NCI-H748 (cell line): ENCODE data around the gene NCAPG.

Experiments
- DNase-seq: peaks from one replicate; lab custom pipeline; 2025; ENCODE audit not compliant: unreplicated experiment; lab: John Stamatoyannopoulos, UW

NCAPG gene

DNA sequence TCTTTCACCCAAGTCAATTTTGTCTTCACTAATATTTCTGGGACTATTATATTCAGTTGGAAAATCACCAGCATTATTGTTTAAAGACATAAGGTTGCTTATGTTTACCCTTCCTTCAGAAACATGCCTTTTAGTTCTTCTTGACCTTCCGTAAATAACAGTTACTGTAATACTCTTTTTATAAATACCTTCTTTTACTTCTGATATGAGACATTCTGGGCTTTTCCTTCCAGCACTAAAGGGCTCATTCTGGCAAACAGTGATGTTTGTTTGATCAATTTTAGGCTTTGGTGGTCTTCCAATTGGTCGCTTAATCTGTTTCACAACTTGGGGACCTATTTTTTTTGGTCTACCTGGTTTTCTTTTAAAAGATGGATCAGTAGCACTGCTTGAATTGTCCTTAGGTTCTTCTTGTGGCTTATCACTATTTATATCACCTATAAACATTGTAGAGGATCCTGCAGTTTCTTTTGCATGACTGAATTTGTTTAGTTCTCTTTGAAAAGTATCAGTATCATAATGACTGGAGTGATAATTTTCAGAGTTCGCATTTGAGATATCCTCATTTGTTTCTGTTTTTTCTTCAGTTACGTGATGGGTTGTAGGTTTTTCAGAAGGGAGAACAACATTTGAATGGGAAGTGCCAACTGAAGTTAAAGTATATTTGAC, 64.8 kb downstream of the NCAPG start:
- no peak for DNase-seq

DNA sequence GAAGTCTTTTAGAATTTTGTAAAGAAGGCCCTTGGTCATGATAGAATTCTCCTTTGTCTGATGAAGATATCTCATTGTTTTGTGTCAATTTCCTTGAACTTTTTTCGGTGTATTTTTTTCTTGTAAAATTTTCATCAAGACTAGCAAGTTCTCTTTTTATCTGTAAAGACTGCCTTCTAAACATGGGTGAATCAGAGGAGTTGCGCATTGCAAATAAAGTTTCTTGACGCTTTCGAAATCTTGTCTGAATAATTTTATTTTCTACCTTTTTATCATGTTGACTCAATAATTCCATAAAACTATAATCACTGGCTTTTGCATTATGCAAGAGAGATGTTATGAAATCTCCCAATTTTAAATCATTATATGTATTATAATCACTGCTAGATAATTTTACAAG, 66.2 kb downstream of the NCAPG start:
- DNase-seq, result no peak

DNA sequence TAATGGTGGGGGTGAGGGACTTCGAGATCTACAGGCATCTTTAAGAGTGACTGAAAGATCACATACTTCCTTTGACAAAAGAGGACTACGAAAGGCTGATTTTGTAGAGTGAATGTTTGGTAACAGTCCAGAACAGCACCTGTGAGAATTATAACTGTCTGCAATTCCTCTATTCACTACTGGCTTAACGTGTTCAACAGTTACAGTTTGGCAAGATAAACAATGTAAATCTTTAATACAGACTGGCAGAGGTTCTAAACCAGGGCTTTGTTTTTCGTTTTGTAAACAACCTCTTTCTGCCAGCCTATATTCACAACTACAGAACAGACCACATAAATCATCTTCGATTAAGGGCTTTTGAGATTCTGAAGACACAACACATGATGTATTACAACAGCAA, 66.9 kb downstream of the NCAPG start:
- DNase-seq, result no peak

DNA sequence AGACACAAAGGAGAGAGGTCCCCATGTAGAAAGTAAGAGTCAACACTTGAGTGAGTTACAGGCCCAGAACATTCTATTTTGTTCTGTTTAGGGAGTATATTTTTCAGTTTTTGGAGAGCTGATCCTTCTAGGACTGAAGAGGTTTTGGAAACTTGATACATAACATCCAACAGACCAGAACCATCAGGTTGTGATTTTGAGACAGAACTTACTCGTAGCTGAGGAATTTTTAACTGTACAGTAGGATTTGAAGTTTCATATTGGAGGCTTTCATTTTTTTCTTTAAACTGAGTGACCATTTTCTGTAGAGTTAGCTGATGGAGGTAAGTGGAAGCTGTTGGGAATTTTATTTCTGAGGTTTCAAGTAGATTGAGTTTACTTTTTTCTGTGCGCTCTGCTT, 73.3 kb downstream of the NCAPG start:
- no peak for DNase-seq

DNA sequence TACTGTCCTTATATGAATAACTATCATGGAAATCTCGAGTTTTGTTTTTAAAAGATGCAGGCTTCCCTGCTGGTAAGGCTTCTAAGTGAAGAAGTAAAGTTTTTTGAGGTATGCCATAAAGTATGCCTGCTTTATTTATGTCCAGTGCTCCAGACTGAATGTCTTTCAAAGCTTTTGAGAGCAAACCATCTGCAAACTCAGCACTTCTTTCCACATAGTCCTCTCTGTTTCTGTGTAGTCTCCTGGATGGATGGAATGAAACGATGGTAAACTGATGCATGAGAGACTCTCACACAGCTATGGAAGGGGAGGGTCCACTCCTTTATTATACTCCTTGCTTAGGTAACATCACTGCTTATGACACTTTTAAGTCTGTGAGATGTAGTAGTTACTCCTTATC, 73.7 kb downstream of the NCAPG start:
- DNase-seq, result no peak

DNA sequence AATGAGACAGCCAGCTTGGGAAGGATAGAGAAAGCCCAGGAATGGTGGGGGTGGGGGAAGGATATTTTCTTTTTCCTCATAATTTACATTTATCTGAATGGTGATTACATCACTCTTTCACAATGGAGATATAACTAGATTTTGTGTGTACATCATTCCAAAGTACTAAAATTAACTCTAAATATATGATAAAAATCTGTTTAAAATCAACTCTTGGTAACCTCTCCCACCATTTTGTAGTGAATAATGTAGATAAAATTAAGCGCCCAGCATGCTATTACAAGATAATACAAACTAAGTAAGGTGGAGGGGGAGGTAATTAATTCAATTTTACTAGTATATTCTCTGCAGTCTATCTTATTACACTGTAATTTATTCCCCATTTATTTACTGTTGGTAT, 78.9 kb downstream of the NCAPG start:
- DNase-seq, result no peak

DNA sequence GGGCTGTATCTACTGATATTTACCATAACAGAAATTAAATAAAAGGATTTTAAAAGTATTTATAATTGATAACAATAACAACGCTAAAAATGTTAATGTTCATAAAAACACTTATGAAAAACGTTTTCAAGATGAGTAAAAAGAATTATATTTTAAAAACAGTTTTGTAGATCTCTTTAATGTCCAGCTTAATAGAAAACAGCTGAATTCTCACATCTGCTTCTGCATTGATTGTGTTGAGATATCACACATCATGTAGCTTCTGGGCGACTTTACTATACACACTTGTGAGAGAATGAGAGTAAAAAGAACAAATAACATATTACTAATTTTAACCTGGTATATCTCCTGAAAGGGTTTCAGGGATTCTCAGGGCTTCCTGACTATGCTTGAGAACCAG, 83.6 kb downstream of the NCAPG start:
- no peak for DNase-seq
